Mesendoderm (in vitro differentiated cells): Measurements from ENCODE around the gene CLIC4.
"Not testable (repeated sequence)": the region's sequence is repeated elsewhere in the genome, so short reads cannot be mapped to it uniquely, and the experiment has no call there.

Source experiments
- DNase-seq: peaks from one replicate; pipeline ENCODE4 v3.0.0; 2013
- H2AK5ac ChIP-seq: 2 replicates; pipeline ENCODE4 v1.6.1; 2013; ENCODE audit warnings: low read length, inconsistent platforms
- H2BK120ac ChIP-seq: 2 replicates; pipeline ENCODE4 v1.6.1; 2013; ENCODE audit warnings: low read depth, mild to moderate bottlenecking, low read length, moderate library complexity, mixed read lengths
- H2BK15ac ChIP-seq: replicated peaks from 2 replicates; pipeline ENCODE4 v1.6.1; 2013; ENCODE audit warnings: low read depth, mild to moderate bottlenecking, moderate library complexity
- H2BK5ac ChIP-seq: 2 replicates; pipeline ENCODE4 v1.6.1; 2013; ENCODE audit warnings: low read length, inconsistent platforms
- H3K18ac ChIP-seq: 2 replicates; pipeline ENCODE4 v1.6.1; 2013; ENCODE audit warnings: mild to moderate bottlenecking, low read length, mixed read lengths
- H3K23ac ChIP-seq: one replicate; pipeline ENCODE4 v1.6.1; 2013; ENCODE audit warnings: low read length
- H3K27ac ChIP-seq: 2 replicates; pipeline ENCODE4 v1.5.1; 2013; ENCODE audit warnings: low read depth, mild to moderate bottlenecking, inconsistent platforms, low read length, moderate library complexity
- H3K27me3 ChIP-seq: 2 replicates; pipeline ENCODE4 v1.6.1; 2013; ENCODE audit warnings: low read length, control low read depth, mild to moderate bottlenecking, inconsistent platforms; ENCODE audit not compliant: insufficient read depth, poor library complexity
- H3K36me3 ChIP-seq: 2 replicates; pipeline ENCODE4 v1.6.1; 2013; ENCODE audit warnings: low read length, inconsistent platforms; ENCODE audit not compliant: control insufficient read depth, insufficient read depth
- H3K4ac ChIP-seq: one replicate; pipeline ENCODE4 v1.6.1; 2013; ENCODE audit warnings: low read depth, mild to moderate bottlenecking, low read length, moderate library complexity
- H3K4me1 ChIP-seq: 2 replicates; pipeline ENCODE4 v1.6.1; 2013; ENCODE audit warnings: low read depth, low read length, inconsistent platforms; ENCODE audit not compliant: control insufficient read depth
- H3K4me2 ChIP-seq: 2 replicates; pipeline ENCODE4 v1.6.1; 2013; ENCODE audit warnings: low read length
- H3K4me3 ChIP-seq: 2 replicates; pipeline ENCODE4 v1.5.1; 2013; ENCODE audit warnings: mild to moderate bottlenecking, low read length
- H3K56ac ChIP-seq: one replicate; pipeline ENCODE4 v1.6.1; 2013; ENCODE audit warnings: low read length
- H3K79me1 ChIP-seq: 2 replicates; pipeline ENCODE4 v1.6.1; 2013; ENCODE audit warnings: low read length, inconsistent platforms
- H3K79me2 ChIP-seq: 2 replicates; pipeline ENCODE4 v1.6.1; 2013; ENCODE audit warnings: mild to moderate bottlenecking, low read length; ENCODE audit not compliant: control insufficient read depth, insufficient read depth
- H3K9ac ChIP-seq: 2 replicates; pipeline ENCODE4 v1.6.1; 2013; ENCODE audit warnings: low read length, inconsistent platforms
- H4K5ac ChIP-seq: one replicate; pipeline ENCODE4 v1.6.1; 2013; ENCODE audit warnings: low read length
- H4K8ac ChIP-seq: one replicate; pipeline ENCODE4 v1.6.1; 2013; ENCODE audit warnings: low read depth, mild to moderate bottlenecking, control low read depth, low read length, moderate library complexity
- WGBS: extraction: QIAGEN DNeasy Blood & Tissue Kit; methylation state at CpG from one replicate; pipeline ENCODE4 v1.1.7; 2013; ENCODE audit warnings: low lambda C conversion rate, missing lambda C conversion rate; ENCODE audit not compliant: insufficient coverage; ENCODE audit errors: extremely low coverage; 5-methylcytosine and 5-hydroxymethylcytosine counted together

Gene CLIC4

GRCh38 chr1:24794130-24794502 lies 48.9 kb downstream of the CLIC4 start:
- not testable (repeated sequence) for H4K8ac ChIP-seq, H2BK15ac ChIP-seq, H3K9ac ChIP-seq, H3K4me2 ChIP-seq, H3K36me3 ChIP-seq, H3K4ac ChIP-seq, H3K4me3 ChIP-seq, H2BK5ac ChIP-seq, H3K27me3 ChIP-seq, H3K4me1 ChIP-seq, H3K79me1 ChIP-seq, H2AK5ac ChIP-seq, H2BK120ac ChIP-seq, H3K23ac ChIP-seq, H4K5ac ChIP-seq, H3K27ac ChIP-seq, H3K56ac ChIP-seq, H3K18ac ChIP-seq, DNase-seq
- H3K79me2 ChIP-seq = peaks cover 34% of the 10 kb centered on the region
- no CpG with 5 or more reads among the region's 2 CpGs for WGBS

GRCh38 chr1:24795236-24795635 lies 50.0 kb downstream of the CLIC4 start:
- H3K4me1 ChIP-seq = no peaks in the 10 kb centered on the region
- no peak overlapping the region for H3K4me2 ChIP-seq

GRCh38 chr1:24796524-24796923 lies 51.3 kb downstream of the CLIC4 start:
- H3K4me2 ChIP-seq = no peak overlapping the region
- H2BK120ac ChIP-seq = no peak overlapping the region
- no peak for DNase-seq
- no peak overlapping the region for H3K4ac ChIP-seq
- H3K23ac ChIP-seq = no peak overlapping the region
- H3K4me3 ChIP-seq = no peak overlapping the region
- H4K5ac ChIP-seq = no peak overlapping the region
- H3K79me2 ChIP-seq = peaks cover 31% of the 10 kb centered on the region
- H3K9ac ChIP-seq = no peak overlapping the region
- H3K36me3 ChIP-seq = no peaks in the 10 kb centered on the region
- no peaks in the 10 kb centered on the region for H3K27me3 ChIP-seq
- no CpG with 5 or more reads among the region's 2 CpGs for WGBS
- H3K4me1 ChIP-seq = no peaks in the 10 kb centered on the region
- no peak overlapping the region for H4K8ac ChIP-seq
- no peak overlapping the region for H3K56ac ChIP-seq
- no peak overlapping the region for H3K27ac ChIP-seq
- H3K18ac ChIP-seq = no peak overlapping the region
- no peak overlapping the region for H2BK15ac ChIP-seq
- H2BK5ac ChIP-seq = no peak overlapping the region
- H3K79me1 ChIP-seq = peaks cover 7% of the 10 kb centered on the region
- no peak overlapping the region for H2AK5ac ChIP-seq

More at GRCh38 chr1:24795236-24795635, 50.0 kb downstream of the CLIC4 start:
- Histone ChIP-seq H2BK15ac (no peak overlapping the region), H3K4me3 (no peak overlapping the region), H3K56ac (no peak overlapping the region), H3K79me2 (peaks cover 32% of the 10 kb centered on the region), H3K27ac (no peak overlapping the region), H3K23ac (no peak overlapping the region), H2BK120ac (no peak overlapping the region), H3K18ac (no peak overlapping the region), H3K9ac (no peak overlapping the region), H4K5ac (no peak overlapping the region), H4K8ac (no peak overlapping the region), H2AK5ac (no peak overlapping the region), H3K36me3 (no peaks in the 10 kb centered on the region), H3K27me3 (no peaks in the 10 kb centered on the region), H3K4ac (no peak overlapping the region), H2BK5ac (no peak overlapping the region), H3K79me1 (peaks cover 6% of the 10 kb centered on the region)
- WGBS = no CpG with 5 or more reads among the region's 5 CpGs
- DNase-seq = no peak

GRCh38 chr1:24799242-24799641 lies 54.0 kb downstream of the CLIC4 start:
- not testable (repeated sequence) for H3K9ac ChIP-seq, H3K56ac ChIP-seq, H3K4me2 ChIP-seq, H2BK120ac ChIP-seq, H2BK15ac ChIP-seq, H3K18ac ChIP-seq, H2AK5ac ChIP-seq, H3K27me3 ChIP-seq, H2BK5ac ChIP-seq, H4K5ac ChIP-seq, H3K4me3 ChIP-seq, H3K4me1 ChIP-seq, DNase-seq, H4K8ac ChIP-seq, H3K4ac ChIP-seq, H3K23ac ChIP-seq, H3K79me1 ChIP-seq, H3K36me3 ChIP-seq, H3K27ac ChIP-seq
- no CpG with 5 or more reads among the region's 33 CpGs for WGBS
- peaks cover 21% of the 10 kb centered on the region for H3K79me2 ChIP-seq

GRCh38 chr1:24801176-24801575 lies 55.9 kb downstream of the CLIC4 start:
- Histone ChIP-seq H3K79me1 (peaks cover 6% of the 10 kb centered on the region), H3K9ac (no peak overlapping the region), H2BK15ac (no peak overlapping the region), H4K8ac (no peak overlapping the region), H2AK5ac (no peak overlapping the region), H3K56ac (no peak overlapping the region), H3K23ac (no peak overlapping the region), H2BK5ac (no peak overlapping the region), H3K4me2 (no peak overlapping the region), H3K36me3 (no peaks in the 10 kb centered on the region), H3K18ac (no peak overlapping the region), H3K4me1 (no peaks in the 10 kb centered on the region), H2BK120ac (no peak overlapping the region), H3K4ac (no peak overlapping the region), H3K4me3 (no peak overlapping the region), H3K27ac (no peak overlapping the region), H4K5ac (no peak overlapping the region), H3K27me3 (no peaks in the 10 kb centered on the region), H3K79me2 (peaks cover 11% of the 10 kb centered on the region)
- no CpG with 5 or more reads among the region's 1 CpG for WGBS
- no peak for DNase-seq

- no peaks in the 10 kb centered on the region for H3K4me1 ChIP-seq
- H3K36me3 ChIP-seq = no peaks in the 10 kb centered on the region
- no peak overlapping the region for H4K8ac ChIP-seq
- H3K4ac ChIP-seq = no peak overlapping the region
- H3K27me3 ChIP-seq = no peaks in the 10 kb centered on the region
- no peak overlapping the region for H2BK5ac ChIP-seq
- H2BK120ac ChIP-seq = no peak overlapping the region
- H3K56ac ChIP-seq = no peak overlapping the region
- no peak overlapping the region for H3K18ac ChIP-seq
- peaks cover 11% of the 10 kb centered on the region for H3K79me2 ChIP-seq
- DNase-seq = no peak
- H3K9ac ChIP-seq = no peak overlapping the region
- H2AK5ac ChIP-seq = no peak overlapping the region
- H3K4me2 ChIP-seq = no peak overlapping the region
- H3K4me3 ChIP-seq = no peak overlapping the region
- no peak overlapping the region for H3K23ac ChIP-seq
- no peak overlapping the region for H2BK15ac ChIP-seq
- H3K79me1 ChIP-seq = peaks cover 6% of the 10 kb centered on the region
- no peak overlapping the region for H4K5ac ChIP-seq
- no peak overlapping the region for H3K27ac ChIP-seq
- no CpG with 5 or more reads among the region's 2 CpGs for WGBS
Observed at GRCh38 chr1:24803220-24803619, 58.0 kb downstream of the CLIC4 start.
